ENCODE measurements around the gene HOGA1. TPM values are rescaled to one million over a fixed set of nuclear protein-coding genes. Genes with fewer than 3 reads are reported as not detected.

HOGA1 gene
- total and polyA plus RNA-seq, 2 experiments from 2014 or later: 0.15 TPM; not detected in 1

- TF ChIP-seq ZNF462 (CRISPR knock-in tag; IDR thresholded peaks at IDR 0.05): no peak
- TF ChIP-seq POLR2AphosphoS5 (IDR thresholded peaks at IDR 0.05; ENCODE audit: low read depth): no peak
- TF ChIP-seq ETS1 (IDR thresholded peaks at IDR 0.05): no peak
- TF ChIP-seq CTCF (conservative IDR thresholded peaks at IDR 0.05; ENCODE audit: low read depth in 2 of 2): no peak
- TF ChIP-seq EZH2 (IDR thresholded peaks at IDR 0.05; ENCODE audit: low read depth, unreplicated experiment): no peak
- no peak for TF ChIP-seq STAT1 (IDR thresholded peaks at IDR 0.05; ENCODE audit: unreplicated experiment)
- no peak for TF ChIP-seq JUNB (IDR thresholded peaks at IDR 0.05; ENCODE audit: unreplicated experiment)
Measured at GRCh38 chr10:97570146-97570788, 13.9 kb upstream of the HOGA1 start (continued).

All from GM23338 (cell line).